ENCODE data around the gene CACNA1A.
"Not testable (repeated sequence)": the region's sequence is repeated elsewhere in the genome, so short reads cannot be mapped to it uniquely, and the experiment has no call there.

The CACNA1A gene

DNA sequence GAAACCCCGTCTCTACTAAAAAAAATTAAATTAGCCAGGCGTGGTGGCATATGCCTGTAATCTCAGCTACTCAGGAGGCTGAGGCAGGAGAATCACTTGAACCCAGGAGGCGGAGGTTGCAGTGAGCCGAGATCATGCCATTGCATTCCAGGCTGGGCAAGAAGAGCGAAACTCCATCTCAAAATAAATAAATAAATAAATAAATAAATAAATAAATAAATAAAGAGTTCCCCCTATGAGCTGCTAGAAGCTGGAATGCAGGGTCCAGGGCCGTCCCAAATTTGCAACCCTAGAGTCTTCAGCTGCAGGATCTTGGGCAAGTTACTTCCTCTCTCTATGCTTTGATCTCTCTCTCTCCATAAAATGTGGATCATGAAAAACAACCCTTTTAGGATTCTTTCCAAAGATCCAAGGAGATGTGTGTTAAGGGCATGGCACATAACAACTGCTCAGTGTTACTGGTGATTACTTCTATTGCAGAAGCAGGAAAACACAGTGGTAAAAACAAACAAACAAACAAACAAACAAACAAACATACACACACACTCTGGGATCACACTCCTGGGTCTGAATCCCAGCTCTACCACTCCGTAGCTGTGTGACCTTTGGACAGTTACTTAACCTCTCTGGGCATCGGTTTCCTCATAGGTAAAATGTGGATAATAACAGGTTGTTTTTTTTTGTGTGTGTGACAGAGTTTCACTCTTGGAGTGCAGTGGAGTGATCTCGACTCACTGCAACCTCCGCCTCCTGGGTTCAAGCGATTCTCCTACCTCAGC is 78.8 kb downstream of the CACNA1A start:
- DNase-seq (ENCODE audit: low spot score) = no peak

DNA sequence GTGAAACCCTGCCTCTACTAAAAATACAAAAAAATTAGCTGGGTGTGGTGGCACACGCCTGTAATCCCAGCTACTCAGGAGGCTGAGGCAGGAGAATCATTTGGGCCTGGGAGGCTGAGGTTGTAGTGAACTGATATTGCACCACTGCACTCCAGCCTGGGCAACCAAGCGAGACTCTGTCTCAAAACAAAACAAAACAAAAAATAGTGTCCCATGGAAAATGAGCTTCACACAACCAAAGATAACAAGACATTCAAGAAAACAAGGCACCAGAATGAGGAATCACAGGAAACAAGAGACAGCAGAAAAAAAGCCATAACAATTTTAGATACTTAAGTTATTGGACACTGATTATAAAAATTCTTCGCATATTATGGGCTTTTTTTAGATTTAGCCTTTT is 80.4 kb downstream of the CACNA1A start:
- DNase-seq (ENCODE audit: low spot score) = not testable (repeated sequence)

DNA sequence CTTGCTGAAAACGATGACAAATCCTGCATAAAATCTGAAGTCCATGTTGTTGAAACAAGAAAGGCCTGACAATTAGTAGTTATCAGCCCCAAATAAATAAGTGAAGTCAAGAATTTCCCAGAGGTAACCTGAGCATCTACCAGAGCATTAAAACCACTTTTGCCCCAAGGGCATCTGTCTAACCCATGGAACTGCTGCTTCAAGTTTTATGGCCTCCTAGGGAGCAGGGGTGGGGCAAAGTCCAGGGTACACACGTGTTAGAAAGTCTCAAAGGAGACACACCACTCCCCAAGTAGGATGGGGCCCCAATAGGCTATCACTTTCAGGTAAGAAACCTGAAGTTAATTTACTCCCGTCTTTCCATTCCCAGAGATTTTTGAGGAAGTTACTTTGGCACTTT is 81.1 kb downstream of the CACNA1A start:
- peak; percentile 44 for DNase-seq (ENCODE audit: low spot score)

DNA sequence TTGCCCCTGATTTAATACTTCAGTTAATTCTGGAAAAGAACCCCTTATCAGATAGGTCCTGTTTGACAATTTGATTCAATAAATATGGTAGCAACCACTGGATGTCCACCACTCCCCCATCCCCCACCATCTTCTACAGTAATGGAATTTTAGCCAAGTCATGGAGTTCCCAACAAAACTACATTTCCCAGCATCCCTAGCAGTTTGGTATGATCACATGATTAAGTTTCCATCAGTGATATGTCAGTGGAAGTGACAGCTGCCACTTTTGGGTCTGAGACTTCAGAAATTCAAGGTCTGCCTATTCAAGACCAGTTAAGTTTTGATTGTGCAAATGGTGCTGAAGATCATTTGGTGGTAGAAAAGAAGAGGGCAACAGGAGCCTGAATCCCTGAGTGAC is 85.5 kb downstream of the CACNA1A start:
- DNase-seq (ENCODE audit: low spot score) = no peak

DNA sequence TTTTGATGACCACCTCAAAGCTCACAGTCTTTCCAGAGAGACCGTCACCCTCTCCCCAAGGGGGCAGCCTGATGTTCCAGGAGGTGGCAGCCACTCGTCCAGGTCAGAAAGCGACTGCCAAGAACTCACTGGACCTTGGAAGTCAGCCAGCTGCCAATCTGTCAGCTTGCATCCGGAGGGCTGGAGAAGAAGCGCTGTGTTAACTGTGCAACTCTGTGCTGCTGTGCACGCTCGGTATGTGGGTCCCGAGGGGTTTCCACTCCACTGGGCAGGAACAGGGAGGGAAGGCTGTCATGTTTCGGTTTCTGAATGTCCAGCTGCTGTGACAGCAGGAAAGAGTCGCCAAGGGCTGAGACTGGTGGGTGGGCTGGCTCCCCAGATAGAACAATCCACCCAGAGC is 89.2 kb downstream of the CACNA1A start:
- no peak for DNase-seq (ENCODE audit: low spot score)

DNA sequence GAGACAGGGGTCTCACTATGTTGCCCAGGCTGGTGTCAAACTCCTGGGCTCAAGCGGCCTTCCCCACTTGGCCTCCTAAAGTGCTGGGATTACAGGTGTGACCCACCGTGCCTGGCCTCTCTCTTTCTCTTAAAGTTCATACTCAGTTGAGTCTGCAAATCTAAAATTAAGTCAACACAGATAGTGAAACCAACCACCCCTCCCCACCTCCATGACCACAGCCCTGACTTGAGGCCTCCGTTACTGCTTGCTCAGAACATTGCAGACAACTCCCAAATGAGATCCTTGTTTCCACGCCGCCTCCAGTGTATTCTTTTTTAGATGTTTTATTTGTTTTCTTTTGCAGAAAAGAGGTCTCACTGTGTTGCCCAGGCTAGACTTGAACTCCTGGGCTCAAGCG is 94.4 kb downstream of the CACNA1A start:
- DNase-seq (ENCODE audit: low spot score) = no peak

DNA sequence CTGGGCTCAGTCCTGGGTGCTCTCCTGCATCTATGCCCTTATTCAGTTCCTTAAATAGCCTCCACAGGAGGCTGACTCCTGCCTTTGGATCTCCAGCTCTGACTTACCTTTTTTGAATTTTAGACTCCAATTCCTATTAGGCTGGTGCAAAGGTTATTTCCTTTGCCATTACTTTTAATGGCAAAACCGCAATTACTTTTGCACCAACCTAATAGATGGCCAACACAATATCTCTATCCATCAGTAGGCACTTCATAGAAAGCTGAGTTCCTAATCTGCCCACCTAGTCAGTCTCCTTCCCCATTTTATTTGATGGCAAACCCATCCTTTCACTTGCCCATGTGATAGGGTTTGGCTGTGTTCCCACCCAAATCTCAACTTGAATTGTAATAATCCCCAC is 95.3 kb downstream of the CACNA1A start:
- no peak for DNase-seq (ENCODE audit: low spot score)

DNA sequence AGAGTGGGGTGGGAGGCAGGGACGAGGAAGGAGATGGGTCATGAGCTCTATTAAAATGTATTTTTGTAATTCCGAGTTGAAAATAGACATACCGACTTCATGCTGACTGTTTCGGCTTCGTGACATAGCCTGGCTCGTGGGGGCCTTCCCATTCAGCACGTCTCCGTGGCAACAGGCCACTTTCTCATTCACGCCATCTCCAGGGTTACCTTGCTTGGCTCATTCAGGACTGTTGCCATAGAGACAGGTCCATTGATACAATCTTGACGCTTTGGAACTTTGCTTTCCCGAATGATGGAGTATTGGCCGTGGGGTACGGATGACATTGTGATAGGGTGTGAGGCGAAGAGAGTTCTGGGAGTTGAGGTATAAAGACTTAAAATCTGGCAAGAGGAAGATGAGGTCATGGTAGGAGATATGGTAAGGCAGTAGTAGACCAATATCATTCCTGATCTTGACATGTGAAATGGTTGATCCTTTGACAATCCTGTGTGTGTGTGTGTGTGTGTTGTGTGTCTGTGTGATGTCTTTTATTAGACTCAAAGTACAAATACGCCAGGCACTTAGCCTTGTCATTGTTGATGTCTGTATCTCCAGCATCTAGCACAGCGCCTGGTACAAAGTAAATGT is 97.3 kb downstream of the CACNA1A start:
- no peak for DNase-seq (ENCODE audit: low spot score)

DNA sequence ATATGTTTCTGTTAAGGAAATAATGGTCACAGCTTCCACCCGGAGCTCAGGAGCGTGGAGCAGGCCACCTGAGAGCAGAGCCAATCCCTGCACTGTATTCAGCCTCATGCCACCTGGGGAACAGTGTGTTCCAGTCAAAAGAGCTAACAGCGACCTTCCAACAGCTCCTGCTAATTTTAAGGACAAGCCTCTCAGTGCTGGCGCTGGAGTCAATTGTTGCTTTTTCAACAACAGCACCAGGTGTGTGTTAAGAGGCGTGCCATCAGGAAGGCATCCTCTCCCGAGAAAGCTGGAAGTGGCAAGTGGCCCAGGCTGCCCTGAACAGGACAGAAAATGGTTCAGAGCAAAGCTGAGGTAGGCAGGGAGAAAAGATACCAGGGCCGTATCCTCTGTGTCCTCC is 102.0 kb downstream of the CACNA1A start:
- no peak for DNase-seq (ENCODE audit: low spot score)

DNA sequence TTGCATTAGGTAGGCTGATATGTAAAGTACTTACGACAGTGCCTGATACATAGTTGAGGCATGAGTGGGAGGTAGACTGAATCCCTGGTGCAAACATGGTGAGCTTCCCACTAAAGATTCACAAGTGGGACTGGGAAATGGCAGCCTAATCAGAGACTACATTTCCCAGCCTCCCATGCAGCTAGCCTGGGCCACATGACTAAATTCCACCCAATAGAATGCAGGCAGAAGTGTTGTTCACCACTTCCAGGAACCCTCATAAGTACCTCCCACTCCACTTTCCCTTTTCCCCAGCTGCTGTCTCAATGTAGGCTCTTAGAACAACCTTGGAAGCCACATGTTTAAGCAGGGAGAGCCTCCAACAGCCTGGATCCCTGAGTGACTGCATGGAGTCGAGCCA is 104.9 kb downstream of the CACNA1A start:
- DNase-seq (ENCODE audit: low spot score) = no peak

DNA sequence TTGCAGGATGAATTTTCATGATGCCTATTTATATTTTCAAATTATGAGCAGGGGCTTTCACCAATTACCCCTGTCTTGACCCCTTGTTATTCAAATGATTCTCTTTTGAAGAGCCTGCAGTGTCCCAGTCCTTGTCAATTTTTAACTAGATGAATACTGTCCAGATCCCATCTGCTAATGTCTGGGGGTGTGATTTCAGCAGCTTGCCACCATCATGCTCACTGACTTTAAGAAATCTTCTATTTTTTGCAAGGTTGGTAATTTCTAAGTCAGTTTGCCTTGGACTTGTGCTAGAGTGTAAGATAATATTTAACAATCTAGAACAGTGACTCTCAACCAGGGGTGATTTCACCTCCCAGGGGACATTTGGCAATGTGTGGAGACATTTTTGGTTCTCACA is 106.0 kb downstream of the CACNA1A start:
- DNase-seq (ENCODE audit: low spot score) = no peak

DNA sequence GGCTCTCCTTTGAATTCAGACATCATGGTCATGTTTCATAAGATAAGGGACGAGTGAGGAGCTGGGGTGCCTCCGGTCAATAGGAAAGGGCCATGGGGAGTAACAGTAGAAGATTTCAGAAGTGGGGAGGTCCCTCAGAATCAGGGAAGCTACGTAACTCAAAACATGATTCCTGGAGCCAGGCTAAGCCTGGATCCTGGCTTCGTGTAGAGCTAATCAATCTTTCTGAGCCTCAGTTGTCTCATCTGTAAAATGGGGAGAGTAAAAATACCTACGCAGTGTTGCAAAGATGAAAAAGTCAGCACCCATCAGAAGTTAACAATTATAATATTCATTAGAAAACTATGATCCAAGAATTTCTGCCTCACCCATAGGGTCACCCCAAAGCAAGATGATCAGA is 106.5 kb downstream of the CACNA1A start:
- DNase-seq (ENCODE audit: low spot score) = no peak

DNA sequence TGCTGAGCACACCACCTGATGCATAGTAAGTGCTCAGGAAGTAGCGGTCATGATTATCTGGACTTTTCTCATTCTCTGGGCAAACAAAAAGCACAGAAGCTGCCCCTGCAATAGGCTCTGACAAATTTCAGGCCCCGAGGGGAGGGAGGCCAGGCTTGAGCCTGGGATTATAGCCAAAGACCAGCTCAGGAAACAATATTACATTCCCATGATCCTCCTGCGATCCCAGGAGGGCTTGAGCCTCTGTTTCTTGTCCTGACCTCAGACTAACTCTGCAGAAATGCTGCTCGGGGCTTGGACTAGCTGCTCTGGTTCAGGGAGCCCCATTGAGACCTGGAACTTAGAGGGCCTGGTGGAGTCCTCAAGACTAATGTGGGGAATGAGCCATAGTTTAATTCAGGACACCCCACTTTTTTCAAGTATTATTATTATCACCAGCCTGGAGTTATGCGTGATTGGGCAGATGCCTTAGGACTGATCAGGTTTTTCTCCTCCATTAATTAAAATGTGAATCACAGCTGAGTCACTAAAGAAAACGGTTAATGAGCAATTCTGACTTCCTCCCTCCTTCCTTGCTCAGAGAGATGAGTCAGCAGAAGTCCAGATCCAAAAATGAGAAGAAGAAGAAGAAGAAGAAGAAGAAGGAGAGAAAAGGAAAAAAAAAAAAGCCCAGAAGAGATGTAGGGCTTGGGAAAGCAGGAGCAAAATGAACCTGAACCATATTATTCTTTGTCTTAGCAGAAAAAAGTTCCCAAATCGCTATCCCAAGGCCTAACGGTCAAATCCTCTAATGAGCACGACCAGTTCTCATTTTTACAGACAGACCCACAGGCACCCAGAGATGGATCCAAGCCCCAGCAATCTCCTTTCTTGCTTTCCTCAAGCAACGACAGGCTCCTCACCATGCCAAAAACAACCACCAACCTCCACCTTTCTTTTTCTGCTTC is 107.2 kb downstream of the CACNA1A start:
- no peak for DNase-seq (ENCODE audit: low spot score)

DNA sequence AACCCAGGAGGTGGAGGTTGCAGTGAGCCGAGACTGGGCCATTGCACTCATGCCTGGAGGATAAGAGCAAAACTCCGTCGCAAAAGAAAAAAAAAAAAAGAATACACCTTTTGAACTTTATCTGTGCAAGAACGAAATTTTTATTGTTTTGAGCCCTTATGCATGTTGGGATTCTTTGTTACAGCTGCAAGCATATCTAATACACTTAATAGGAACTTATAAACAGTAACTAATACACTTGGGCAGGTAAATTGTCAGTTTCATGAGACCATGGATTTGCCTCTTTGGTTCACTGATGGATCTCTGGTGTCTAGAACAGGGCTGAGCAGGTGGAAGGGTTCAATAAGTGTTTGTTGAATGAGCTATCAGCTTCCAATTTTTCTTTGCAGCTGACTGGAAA is 108.1 kb downstream of the CACNA1A start:
- no peak for DNase-seq (ENCODE audit: low spot score)

DNA sequence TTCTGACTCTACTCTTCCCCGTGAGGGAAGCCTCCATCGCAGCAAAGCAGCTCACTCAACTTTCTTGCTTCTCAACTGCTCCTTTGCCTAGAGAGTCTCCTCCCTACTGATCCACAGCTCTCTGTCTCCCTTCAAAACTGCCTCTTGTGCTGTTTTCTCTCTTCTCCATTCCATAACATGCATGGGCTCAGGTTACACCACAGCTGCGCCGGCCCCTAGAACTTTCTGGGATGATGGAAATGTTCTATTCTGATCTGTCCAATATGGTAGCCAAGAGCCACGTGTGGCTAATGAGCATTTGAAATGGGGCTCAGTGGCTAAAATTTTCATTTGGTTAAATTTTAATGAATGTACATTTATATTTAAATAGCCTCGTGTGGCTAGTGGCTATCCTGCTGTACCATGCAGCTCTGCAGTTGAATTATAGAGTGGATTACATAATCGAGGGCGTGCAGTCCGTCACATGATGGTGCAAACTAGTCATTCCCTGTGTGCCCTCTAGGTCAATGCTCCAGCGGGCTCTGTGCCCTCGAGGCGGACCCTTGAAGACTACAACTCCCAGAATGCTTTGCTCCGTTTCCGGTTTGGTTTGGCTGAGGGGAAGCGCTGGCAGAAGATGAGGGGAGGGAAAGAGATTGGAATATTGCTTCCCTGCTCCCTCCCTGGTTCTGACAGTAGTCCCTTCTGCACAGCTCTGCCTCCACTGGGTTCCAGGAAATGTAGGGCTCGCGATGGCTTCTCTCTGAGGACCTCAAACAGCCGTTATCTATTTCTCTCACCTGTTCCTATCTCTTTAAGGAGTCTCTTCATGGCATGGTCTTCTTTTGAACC is 109.8 kb downstream of the CACNA1A start:
- DNase-seq (ENCODE audit: low spot score) = peak; percentile 5

DNA sequence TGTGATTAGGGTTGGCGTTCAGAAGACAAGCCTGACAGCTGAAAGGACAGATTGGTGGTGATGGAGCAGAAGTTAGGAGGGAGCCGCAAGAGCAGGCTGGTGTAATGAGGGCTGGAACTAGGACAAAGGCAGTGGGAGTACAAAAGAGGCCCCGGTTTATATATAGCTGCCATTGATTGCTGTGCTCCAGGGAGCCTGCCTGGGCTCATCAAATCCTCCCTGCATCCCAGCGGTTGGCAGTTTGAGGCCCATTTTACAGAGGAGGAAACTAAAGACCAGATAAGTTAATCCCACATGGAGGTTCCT is 123.7 kb downstream of the CACNA1A start:
- DNase-seq (ENCODE audit: low spot score) = no peak

DNA sequence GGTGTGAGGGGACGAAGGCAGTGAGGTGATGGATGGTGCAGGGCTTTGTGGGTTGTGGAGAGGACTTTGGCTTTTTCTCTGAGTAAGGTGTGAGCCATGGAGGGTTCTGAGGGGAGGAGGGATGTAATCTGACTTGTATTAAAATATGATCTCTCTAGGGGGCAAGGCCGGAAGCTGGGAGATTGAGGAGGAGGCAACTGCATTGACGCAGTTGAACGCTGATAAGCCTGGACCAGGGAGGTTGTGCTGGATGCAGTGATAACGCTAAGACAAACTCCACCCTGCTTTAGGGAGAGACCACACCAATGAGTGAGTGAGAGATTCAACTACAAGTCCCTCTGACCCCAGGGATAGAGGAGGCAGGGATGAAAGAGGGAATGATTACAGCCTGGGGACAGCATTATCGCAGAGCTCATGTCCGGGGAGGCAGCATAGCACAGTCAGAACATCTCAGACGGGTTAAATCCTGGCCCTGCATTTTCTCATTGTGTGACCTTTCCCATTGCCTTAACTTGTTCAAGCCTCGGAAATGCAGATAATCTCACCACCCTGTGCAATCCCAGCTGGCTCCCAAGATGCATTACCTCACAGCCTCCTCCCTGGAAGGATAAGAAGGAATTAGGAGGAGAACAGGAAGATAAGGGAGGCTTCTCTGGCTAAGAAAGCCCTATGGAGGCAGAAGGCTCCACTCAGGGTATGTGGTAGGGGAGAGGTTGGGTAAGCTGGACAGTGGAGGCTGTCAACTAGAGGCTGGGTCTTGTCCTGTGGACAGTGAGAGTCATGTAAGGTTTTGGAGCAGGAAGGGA is 124.2 kb downstream of the CACNA1A start:
- no peak for DNase-seq (ENCODE audit: low spot score)

DNA sequence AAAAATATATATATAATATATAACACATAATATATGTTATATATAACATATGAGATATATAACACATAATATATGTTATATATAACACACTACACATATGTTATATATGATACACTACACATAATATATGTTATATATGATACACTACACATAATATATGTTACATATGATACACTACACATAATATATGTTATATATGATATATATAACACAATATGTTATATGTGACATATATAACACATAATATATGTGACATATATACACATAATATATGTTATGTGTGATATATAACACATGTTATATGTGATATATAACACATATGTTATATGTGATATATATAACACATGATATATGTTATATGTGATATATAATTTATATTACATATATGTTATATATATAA is 129.7 kb downstream of the CACNA1A start:
- DNase-seq (ENCODE audit: low spot score) = no peak

DNA sequence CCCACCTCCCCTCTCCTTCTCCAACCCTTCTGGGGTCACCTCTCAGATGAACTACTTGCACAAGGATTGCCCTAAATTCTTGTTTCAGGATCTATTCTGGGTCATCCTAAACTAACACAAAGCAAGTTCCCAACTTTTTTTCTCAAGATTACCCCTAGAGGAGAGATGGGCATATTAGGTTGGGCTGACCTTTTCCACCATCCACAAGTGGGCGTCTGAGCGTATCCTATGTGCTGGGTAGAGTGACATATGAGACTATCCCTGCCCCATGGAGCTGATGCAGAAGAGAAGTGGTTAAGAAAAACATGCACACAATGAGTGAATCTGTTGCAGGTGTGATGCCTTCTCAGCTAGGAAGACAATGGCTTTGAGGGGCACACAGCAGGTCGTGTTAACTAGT is 132.7 kb downstream of the CACNA1A start:
- no peak for DNase-seq (ENCODE audit: low spot score)

DNA sequence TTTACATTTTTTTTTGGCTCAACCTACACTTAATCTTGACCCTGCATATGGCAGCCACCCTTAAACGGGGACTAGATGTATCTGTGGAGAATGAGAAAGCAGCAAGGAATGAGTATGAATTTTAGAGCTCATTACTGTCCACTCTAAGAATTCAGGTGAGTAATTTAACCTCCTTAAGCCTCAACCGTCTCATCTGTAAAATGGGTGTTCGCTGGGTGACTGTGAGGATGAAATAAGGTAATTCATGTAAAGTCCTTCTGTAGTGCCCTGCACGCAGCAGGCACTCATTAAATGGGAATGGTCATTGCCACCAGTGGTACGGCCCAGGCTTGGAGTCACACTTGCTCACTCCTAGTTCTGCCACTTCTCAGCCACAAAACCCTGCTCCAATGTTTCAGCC is 135.3 kb downstream of the CACNA1A start:
- DNase-seq (ENCODE audit: low spot score) = no peak

DNA sequence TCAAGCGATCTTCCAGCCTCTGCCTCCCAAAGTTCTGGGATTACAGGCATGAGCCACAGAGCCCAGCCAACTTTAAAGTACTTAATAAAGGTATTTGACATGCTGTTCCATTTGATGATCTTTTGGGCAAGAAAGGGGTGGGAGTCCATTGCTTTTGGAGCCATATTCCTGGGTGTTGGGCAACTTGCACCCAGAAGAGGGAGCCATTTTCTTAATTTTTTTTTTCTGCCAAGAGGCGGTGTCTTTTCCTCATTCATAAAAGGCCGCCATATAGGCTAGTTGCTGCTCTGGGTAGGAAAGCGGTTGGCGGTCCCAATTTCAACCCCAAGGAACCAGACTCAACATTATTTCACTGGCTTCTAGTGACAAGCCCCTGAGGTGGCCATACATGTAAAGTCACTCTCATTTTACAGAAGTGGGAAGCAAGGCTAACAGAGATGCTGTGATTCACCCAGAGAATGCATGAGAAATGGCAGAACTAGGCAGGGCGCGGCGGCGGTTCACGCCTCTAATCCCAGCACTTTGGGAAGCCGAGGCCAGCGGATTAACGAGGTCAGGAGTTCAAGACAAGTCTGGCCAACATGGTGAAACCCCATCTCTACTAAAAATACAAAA is 139.6 kb downstream of the CACNA1A start:
- DNase-seq (ENCODE audit: low spot score) = peak; percentile 7
